IMR-90 (cell line): ENCODE measurements around the gene LRRTM4. TPM values are rescaled to one million over a fixed set of nuclear protein-coding genes. Genes with fewer than 3 reads are reported as not detected.

Experiments used
- ATAC-seq: fragments of 200-7000 bp; cut with Tn5 transposase; 2 replicates; pipeline ENCODE4 v1.9.1; 2020; ENCODE audit warnings: low read depth, mild to moderate bottlenecking, moderate library complexity
- BruUV-seq: library from RNA; stranded (reverse); fragments of 400-500 nt; replicated peaks from 2 replicates; lab custom pipeline; 2021; lab: Mats Ljungman, UMichigan
- CTCF ChIA-PET: fragments of 300-600 bp; formaldehyde crosslinking; extraction: SDS; loops from one replicate; lab custom pipeline; 2021; ENCODE audit warnings: antibody characterized with exemption; lab: Yijun Ruan, JAX
- POLR2A ChIA-PET: fragments of 300-600 bp; sonication (Branson Sonifier 250); formaldehyde crosslinking; loops from one replicate; lab custom pipeline; 2022; ENCODE audit warnings: antibody characterized with exemption; ENCODE audit not compliant: unreplicated experiment; lab: Charles Lee
- DNase-seq: peaks from one replicate; pipeline ENCODE4 v3.0.0; 2013
- H2AFZ ChIP-seq: replicated peaks from 2 replicates; pipeline ENCODE3; 2013; ENCODE audit warnings: low read length, mild to moderate bottlenecking; ENCODE audit not compliant: poor library complexity
- H2AK5ac ChIP-seq: 2 replicates; pipeline ENCODE4 v1.6.1; 2013; ENCODE audit warnings: low read depth, low read length, inconsistent platforms
- H2AK9ac ChIP-seq: replicated peaks from 2 replicates; pipeline ENCODE3; 2013; ENCODE audit warnings: mild to moderate bottlenecking, low read depth, low read length, moderate library complexity; ENCODE audit not compliant: poor library complexity
- H2BK120ac ChIP-seq: 2 replicates; pipeline ENCODE4 v1.6.1; 2013; ENCODE audit warnings: low read depth, low read length, inconsistent platforms
- H2BK15ac ChIP-seq: 3 replicates; pipeline ENCODE4 v1.6.1; 2013; ENCODE audit warnings: low read depth, low read length, inconsistent platforms
- H2BK20ac ChIP-seq: 2 replicates; pipeline ENCODE4 v1.6.1; 2013; ENCODE audit warnings: low read depth, mild to moderate bottlenecking, inconsistent platforms, low read length, moderate library complexity
- H2BK5ac ChIP-seq: 2 replicates; pipeline ENCODE4 v1.6.1; 2013; ENCODE audit warnings: mild to moderate bottlenecking, low read depth, low read length, inconsistent platforms; ENCODE audit not compliant: poor library complexity, severe bottlenecking
- H3K14ac ChIP-seq: replicated peaks from 2 replicates; pipeline ENCODE4 v1.6.1; 2013; ENCODE audit warnings: low read depth, low read length, inconsistent platforms
- H3K18ac ChIP-seq: 2 replicates; pipeline ENCODE4 v1.6.1; 2013; ENCODE audit warnings: low read depth, low read length, control low read depth
- H3K23ac ChIP-seq: 2 replicates; pipeline ENCODE4 v1.6.1; 2013; ENCODE audit warnings: low read depth, low read length, inconsistent platforms
- H3K27ac ChIP-seq: 2 replicates; pipeline ENCODE4 v1.5.1; 2013; ENCODE audit warnings: mild to moderate bottlenecking, control low read depth, low read length; ENCODE audit not compliant: insufficient read depth
- H3K27me3 ChIP-seq: 2 replicates; pipeline ENCODE4 v1.6.1; 2013; ENCODE audit warnings: low read length; ENCODE audit not compliant: control insufficient read depth, insufficient read depth
- H3K36me3 ChIP-seq: 2 replicates; pipeline ENCODE4 v1.6.1; 2013; ENCODE audit warnings: low read length, mixed read lengths; ENCODE audit not compliant: control insufficient read depth, insufficient read depth
- H3K4ac ChIP-seq: 2 replicates; pipeline ENCODE4 v1.6.1; 2013; ENCODE audit warnings: low read depth, low read length, inconsistent platforms
- H3K4me1 ChIP-seq: 2 replicates; pipeline ENCODE4 v1.6.1; 2013; ENCODE audit warnings: low read length, mixed read lengths; ENCODE audit not compliant: control insufficient read depth, insufficient read depth
- H3K4me2 ChIP-seq: 2 replicates; pipeline ENCODE4 v1.6.1; 2013; ENCODE audit warnings: low read depth, mild to moderate bottlenecking, control low read depth, low read length, moderate library complexity
- H3K4me3 ChIP-seq: 2 replicates; pipeline ENCODE4 v1.5.1; 2013; ENCODE audit warnings: low read depth, mild to moderate bottlenecking, control low read depth, low read length, moderate library complexity; ENCODE audit not compliant: insufficient read depth
- H3K56ac ChIP-seq: 2 replicates; pipeline ENCODE4 v1.6.1; 2013; ENCODE audit warnings: low read length, inconsistent platforms; ENCODE audit not compliant: insufficient read depth; ENCODE audit errors: extremely low read depth
- H3K79me1 ChIP-seq, 2 experiments: 2 replicates each; pipeline ENCODE4 v1.6.1; 2013; ENCODE audit warnings: low read length in 2 of 2, inconsistent platforms in 1 of 2, low read depth in 1 of 2
- H3K9ac ChIP-seq: 2 replicates; pipeline ENCODE4 v1.6.1; 2013; ENCODE audit warnings: low read depth, low read length, control low read depth
- H3K9me1 ChIP-seq: 2 replicates; pipeline ENCODE4 v1.6.1; 2013; ENCODE audit warnings: low read length, inconsistent platforms; ENCODE audit not compliant: insufficient read depth
- H3K9me3 ChIP-seq: 2 replicates; pipeline ENCODE4 v1.6.1; 2013; ENCODE audit warnings: low read length; ENCODE audit not compliant: control insufficient read depth, insufficient read depth
- H4K20me1 ChIP-seq: 2 replicates; pipeline ENCODE4 v1.6.1; 2013; ENCODE audit warnings: low read length, inconsistent platforms; ENCODE audit not compliant: insufficient read depth
- H4K5ac ChIP-seq: 2 replicates; pipeline ENCODE4 v1.6.1; 2013; ENCODE audit warnings: mild to moderate bottlenecking, low read depth, low read length, control low read depth
- H4K8ac ChIP-seq, 2 experiments: 2 replicates each; pipeline ENCODE4 v1.6.1; 2013; ENCODE audit warnings: low read depth in 2 of 2, low read length in 2 of 2, control low read depth in 1 of 2, inconsistent platforms in 1 of 2
- H4K91ac ChIP-seq: 2 replicates; pipeline ENCODE4 v1.6.1; 2013; ENCODE audit warnings: low read depth, low read length, inconsistent platforms; ENCODE audit not compliant: insufficient read depth
- BHLHE40 ChIP-seq: fragments of 150-350 bp; IDR thresholded peaks from 2 replicates; pipeline ENCODE4 v1.6.1; 2016; ENCODE audit warnings: mild to moderate bottlenecking, low read depth, low read length
- CEBPB ChIP-seq: IDR thresholded peaks from 2 replicates; pipeline ENCODE4 v1.6.1; 2012; ENCODE audit warnings: low read depth, low read length, improper control_type of control experiment
- ELK1 ChIP-seq: fragments of 150-350 bp; IDR thresholded peaks from 2 replicates; pipeline ENCODE4 v1.6.1; 2016; ENCODE audit warnings: low read depth, mild to moderate bottlenecking, low read length, moderate library complexity, borderline replicate concordance
- MAFK ChIP-seq: IDR thresholded peaks from 2 replicates; pipeline ENCODE4 v1.6.1; 2012; ENCODE audit warnings: low read depth, low read length, improper control_type of control experiment
- MXI1 ChIP-seq: IDR thresholded peaks from 2 replicates; pipeline ENCODE4 v1.6.1; 2012; ENCODE audit warnings: low read depth, mild to moderate bottlenecking, low read length, moderate library complexity, borderline replicate concordance
- NFE2L2 ChIP-seq: fragments of 150-350 bp; IDR thresholded peaks from 2 replicates; pipeline ENCODE4 v1.6.1; 2016; ENCODE audit warnings: low read depth, mild to moderate bottlenecking, low read length
- POLR2A ChIP-seq: IDR thresholded peaks from 2 replicates; pipeline ENCODE4 v1.6.1; 2012; ENCODE audit warnings: mild to moderate bottlenecking, low read depth, low read length
- RFX5 ChIP-seq: IDR thresholded peaks from 2 replicates; pipeline ENCODE4 v1.8.0; 2012; ENCODE audit warnings: low read depth, mild to moderate bottlenecking, low read length, moderate library complexity
- SMC3 ChIP-seq: fragments of 150-350 bp; IDR thresholded peaks from 2 replicates; pipeline ENCODE4 v1.6.1; 2016; ENCODE audit warnings: low read depth, mild to moderate bottlenecking, antibody characterized with exemption, low read length, moderate library complexity
- USF2 ChIP-seq: fragments of 150-350 bp; IDR thresholded peaks from 2 replicates; pipeline ENCODE4 v1.6.1; 2017; ENCODE audit warnings: mild to moderate bottlenecking, antibody characterized with exemption, low read length, low read depth
- WGBS, 2 experiments: methylation state at CpG; one replicate each; pipeline versions ENCODE4 v1.1.5 to v1.1.7; 2013; ENCODE audit warnings: missing lambda C conversion rate in 2 of 2; ENCODE audit not compliant: insufficient read length in 1 of 2; ENCODE audit errors: extremely low coverage in 2 of 2; 5-methylcytosine and 5-hydroxymethylcytosine counted together
- dilution Hi-C: fragments of 300-500 bp; cut with HindIII; formaldehyde crosslinking; loops from one replicate; pipeline ENCODE4 v1.14.3; 2018; ENCODE audit warnings: low sequenced_read_pairs; ENCODE audit not compliant: unreplicated experiment
- in situ Hi-C: fragments of 300-500 bp; cut with MboI; formaldehyde crosslinking; loops from 3 replicates; pipeline ENCODE4 v1.14.3; 2019; ENCODE audit warnings: low sequenced_read_pairs, inconsistent platforms, mixed read lengths
- intact Hi-C: fragments of 100-400 bp; cut with micrococcal nuclease; formaldehyde crosslinking; loops from 2 replicates; pipeline ENCODE4 v1.10.0; 2022
- polyA plus RNA-seq, 3 experiments: library from polyadenylated mRNA; depleted of rRNA; stranded (reverse); fragments of >200 nt; gene quantifications; 2 replicates each; pipeline ENCODE4 v1.2.3, GENCODE V29; 2012; ENCODE audit warnings: low replicate concordance in 1 of 3
- total RNA-seq: library from RNA; depleted of rRNA; stranded (reverse); fragments of >200 nt; gene quantifications from 2 replicates; pipeline ENCODE4 v1.2.3, GENCODE V29; 2012
- TF ChIP-seq, protein P1 (sequence below): conservative IDR thresholded peaks from 2 replicates; pipeline ENCODE4 v1.5.1; 2012; ENCODE audit warnings: mild to moderate bottlenecking, low read depth, low read length, improper control_type of control experiment

The LRRTM4 gene
- total and polyA plus RNA-seq, 2 of the 4 experiments (the other 2 are of a cell fraction): not detected

DNA sequence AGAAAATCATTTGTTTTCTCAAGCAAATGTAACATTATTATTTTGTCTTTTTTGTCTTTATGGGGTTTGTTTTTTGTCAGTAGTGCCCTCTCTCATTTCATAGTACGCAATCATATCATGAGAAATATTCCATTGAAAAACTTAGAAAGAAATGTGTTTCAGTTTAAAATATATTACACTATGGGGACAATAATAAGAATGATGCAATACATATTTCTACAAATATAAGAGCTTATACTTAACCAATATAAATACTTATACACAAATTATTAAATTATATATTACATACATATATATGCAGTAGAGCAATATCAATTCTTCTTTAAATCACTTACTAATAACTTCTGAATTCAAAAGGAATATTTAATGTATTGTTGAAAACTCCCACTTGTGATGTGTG, 13.7 kb downstream of the LRRTM4 start:
- H3K56ac ChIP-seq: no peak overlapping the region
- TF ChIP-seq MAFK (no peak), NFE2L2 (no peak), USF2 (no peak), MXI1 (no peak), SMC3 (no peak), ELK1 (no peak), CEBPB (no peak), RFX5 (no peak), BHLHE40 (no peak), POLR2A (no peak)
- TF ChIP-seq, protein P1, sequence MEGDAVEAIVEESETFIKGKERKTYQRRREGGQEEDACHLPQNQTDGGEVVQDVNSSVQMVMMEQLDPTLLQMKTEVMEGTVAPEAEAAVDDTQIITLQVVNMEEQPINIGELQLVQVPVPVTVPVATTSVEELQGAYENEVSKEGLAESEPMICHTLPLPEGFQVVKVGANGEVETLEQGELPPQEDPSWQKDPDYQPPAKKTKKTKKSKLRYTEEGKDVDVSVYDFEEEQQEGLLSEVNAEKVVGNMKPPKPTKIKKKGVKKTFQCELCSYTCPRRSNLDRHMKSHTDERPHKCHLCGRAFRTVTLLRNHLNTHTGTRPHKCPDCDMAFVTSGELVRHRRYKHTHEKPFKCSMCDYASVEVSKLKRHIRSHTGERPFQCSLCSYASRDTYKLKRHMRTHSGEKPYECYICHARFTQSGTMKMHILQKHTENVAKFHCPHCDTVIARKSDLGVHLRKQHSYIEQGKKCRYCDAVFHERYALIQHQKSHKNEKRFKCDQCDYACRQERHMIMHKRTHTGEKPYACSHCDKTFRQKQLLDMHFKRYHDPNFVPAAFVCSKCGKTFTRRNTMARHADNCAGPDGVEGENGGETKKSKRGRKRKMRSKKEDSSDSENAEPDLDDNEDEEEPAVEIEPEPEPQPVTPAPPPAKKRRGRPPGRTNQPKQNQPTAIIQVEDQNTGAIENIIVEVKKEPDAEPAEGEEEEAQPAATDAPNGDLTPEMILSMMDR: no peak
- BruUV-seq: no TSS peak
- H3K36me3 ChIP-seq: no peaks in the 10 kb centered on the region
- no peak overlapping the region for H4K8ac ChIP-seq
- no peak overlapping the region for H2AK5ac ChIP-seq
- ATAC-seq (no peak), DNase-seq (no peak)
- no peak overlapping the region for H3K4me3 ChIP-seq
- in situ Hi-C loops: no loop called here
- no peak overlapping the region for H4K5ac ChIP-seq
- H3K4me2 ChIP-seq: no peak overlapping the region
- H4K91ac ChIP-seq: no peak overlapping the region
- H3K18ac ChIP-seq: no peak overlapping the region
- no peak overlapping the region for H3K27ac ChIP-seq
- H3K9me3 ChIP-seq: 0 out of 2 replicates have a peak, but pooled peaks cover 2% of the 10 kb centered on the region
- H2AFZ ChIP-seq: no peak overlapping the region
- POLR2A ChIA-PET: no interaction called here
- no peak overlapping the region for H2AK9ac ChIP-seq
- no peaks in the 10 kb centered on the region for H3K4me1 ChIP-seq
- no peaks in the 10 kb centered on the region for H3K79me1 ChIP-seq
- dilution Hi-C loops: no loop called here
- H3K9me1 ChIP-seq: no peaks in the 10 kb centered on the region
- no CpG with 5 or more reads among the region's 1 CpG for WGBS, 2 experiments
- H3K4ac ChIP-seq: no peak overlapping the region
- intact Hi-C loops: no loop called here
- H2BK15ac ChIP-seq: no peak overlapping the region
- H3K27me3 ChIP-seq: no peaks in the 10 kb centered on the region
- CTCF ChIA-PET: no interaction called here
- no peaks in the 10 kb centered on the region for H4K20me1 ChIP-seq
- H2BK120ac ChIP-seq: no peak overlapping the region
- H2BK20ac ChIP-seq: no peak overlapping the region
- no peak overlapping the region for H3K23ac ChIP-seq
- no peak overlapping the region for H3K9ac ChIP-seq
- H2BK5ac ChIP-seq: no peak overlapping the region
- H3K14ac ChIP-seq: no peak overlapping the region
